G401 (cell line): Measurements from ENCODE around the gene TM7SF3. TPM values are rescaled to one million over a fixed set of nuclear protein-coding genes. Genes with fewer than 3 reads are reported as not detected.

Experiments
- DNase-seq: peaks from one replicate; pipeline ENCODE4 v3.0.0-alpha.2; 2015; ENCODE audit warnings: low spot score
- in situ Hi-C: cut with HindIII; loops from 2 replicates; pipeline ENCODE4 v1.10.0; 2016; ENCODE audit warnings: low sequenced_read_pairs, mixed read lengths
- total RNA-seq: library from RNA; depleted of rRNA; stranded (reverse); fragments of >200 nt; shearing (Covaris generic); gene quantifications from 2 replicates; pipeline ENCODE4 v1.2.3, GENCODE V29; 2014; rRNA removed

TM7SF3 gene
- total RNA-seq, 1 experiment from 2014 or later: 126 TPM

- in situ Hi-C loops: no loop called here
- DNase-seq: peak; percentile 99
Observed at GRCh38 chr12:26937863-26938700, 76.1 kb downstream of the TM7SF3 start, which contains the start of the genes FGFR1OP2 and INTS13. TSS of gene FGFR1OP2 (plus strand) at chr12:26938470. CDS start at chr12:26954159, 15,689 bp downstream. TSS of gene INTS13 (minus strand) at chr12:26937981. CDS start at chr12:26936803, 1,178 bp downstream.

- no peak for DNase-seq
- in situ Hi-C loops: no loop called here
Observed at GRCh38 chr12:26937443-26937862, 76.7 kb downstream of the TM7SF3 start.

- in situ Hi-C loops: no loop called here
- peak; percentile 9 for DNase-seq
Observed at GRCh38 chr12:26936559-26937442, 77.4 kb downstream of the TM7SF3 start.

- DNase-seq: no peak
- in situ Hi-C loops: no loop called here
Observed at GRCh38 chr12:26935636-26936378, 78.4 kb downstream of the TM7SF3 start.

GRCh38 chr12:26929590-26929989 is 84.6 kb downstream of the TM7SF3 start:
- no peak for DNase-seq
- in situ Hi-C loops: no loop called here

GRCh38 chr12:26928661-26929060 is 85.5 kb downstream of the TM7SF3 start:
- in situ Hi-C loops: no loop called here
- no peak for DNase-seq

Other genes starting within 250 kb of the TM7SF3 start
- 3.0 and 17.5 TPM in 2 replicates for gene ITPR2, start 181.2 kb downstream of the TM7SF3 start, total RNA-seq
- gene INTS13, start 76.4 kb downstream of the TM7SF3 start, total RNA-seq: 48.1 and 58.6 TPM in 2 replicates
- 27.0 and 45.7 TPM in 2 replicates for gene FGFR1OP2, start 75.9 kb downstream of the TM7SF3 start, total RNA-seq
- 46.5 and 75.4 TPM in 2 replicates for gene MED21, start 8.2 kb upstream of the TM7SF3 start, total RNA-seq
- gene C12orf71, start 68.2 kb upstream of the TM7SF3 start, total RNA-seq: not detected in 2 replicates
- gene STK38L, start 229.9 kb upstream of the TM7SF3 start, total RNA-seq: 6.3 and 13.9 TPM in 2 replicates